Tibial artery (tissue), 4 donors: Measurements from ENCODE around the gene UBE4B.
"Not testable (repeated sequence)": the region's sequence is repeated elsewhere in the genome, so short reads cannot be mapped to it uniquely, and the experiment has no call there.

Experiments used
- DNase-seq, 2 donors: peaks; one replicate each; pipeline ENCODE4 v3.0.0-alpha.2; 2019
- H3K27ac ChIP-seq, 2 donors: fragments of 200-600 bp; sonication (generic) in 1 of 2; 1 replicate in 1 of 2; 2 replicates in 1 of 2; pipeline ENCODE4 v1.5.1; 2018 to 2019; ENCODE audit warnings: mild to moderate bottlenecking in 1 of 2
- H3K27me3 ChIP-seq, 2 donors: fragments of 200-600 bp; sonication (generic) in 1 of 2; one replicate each; pipeline versions ENCODE4 v1.5.1 to v1.6.0; 2016 to 2019
- H3K36me3 ChIP-seq, 3 donors: fragments of 200-600 bp; sonication (generic) in 2 of 3; one replicate each; pipeline ENCODE4 v1.5.1; 2016 to 2019; ENCODE audit warnings: mild to moderate bottlenecking in 2 of 3
- H3K4me1 ChIP-seq, 4 donors: fragments of 200-600 bp; sonication (generic) in 2 of 4; 1 replicate in 3 of 4; 2 replicates in 1 of 4; pipeline ENCODE4 v1.5.1; 2016 to 2019
- H3K4me3 ChIP-seq, 2 donors: fragments of 200-600 bp; sonication (generic) in 1 of 2; 1 replicate in 1 of 2; 2 replicates in 1 of 2; pipeline ENCODE4 v1.5.1; 2018 to 2019; ENCODE audit warnings: mild to moderate bottlenecking in 2 of 2
- H3K9me3 ChIP-seq, 3 donors: fragments of 200-600 bp; sonication (generic) in 1 of 3; one replicate each; pipeline ENCODE4 v1.5.1; 2016 to 2019
- intact Hi-C: fragments of 100-400 bp; cut with DNase I; formaldehyde crosslinking; loops from one replicate; pipeline ENCODE4 v1.15.0; 2023; ENCODE audit warnings: low total_unique reads
- TF ChIP-seq, protein P1 (sequence below), 2 experiments: fragments of 200-600 bp in 1 of 2; fragments of 450-650 bp in 1 of 2; IDR thresholded peaks; one replicate each; pipeline ENCODE4 v1.5.1; 2017 to 2019; ENCODE audit warnings: antibody characterized with exemption in 2 of 2, mild to moderate bottlenecking in 1 of 2, moderate library complexity in 1 of 2

UBE4B gene

DNA sequence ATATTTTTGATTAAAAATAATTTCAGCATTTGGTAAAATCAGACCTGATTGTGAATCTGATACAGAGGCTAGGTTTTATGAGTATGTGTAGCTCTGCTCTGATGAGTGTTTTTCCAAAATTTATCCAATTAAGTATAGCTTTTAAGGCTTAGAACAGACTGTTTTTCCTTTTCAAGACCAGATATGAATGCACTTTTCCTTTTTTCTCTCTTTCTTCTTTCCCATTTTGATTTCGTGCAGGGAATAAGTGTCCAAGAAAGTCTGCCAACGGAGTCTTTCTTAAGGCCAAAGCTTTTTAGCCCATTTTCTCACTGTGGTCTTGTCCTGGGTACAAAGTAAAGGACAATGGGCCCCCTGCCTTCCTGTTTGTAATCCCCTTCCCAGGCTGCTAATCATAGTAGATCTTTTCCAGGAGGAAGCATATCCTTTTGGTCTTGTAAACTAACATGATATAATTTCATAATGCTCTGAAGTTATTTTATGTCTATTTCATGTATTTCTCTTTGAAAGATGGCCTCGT lies 180.5 kb downstream of the UBE4B start:
- no peak for DNase-seq
- TF ChIP-seq, protein P1, sequence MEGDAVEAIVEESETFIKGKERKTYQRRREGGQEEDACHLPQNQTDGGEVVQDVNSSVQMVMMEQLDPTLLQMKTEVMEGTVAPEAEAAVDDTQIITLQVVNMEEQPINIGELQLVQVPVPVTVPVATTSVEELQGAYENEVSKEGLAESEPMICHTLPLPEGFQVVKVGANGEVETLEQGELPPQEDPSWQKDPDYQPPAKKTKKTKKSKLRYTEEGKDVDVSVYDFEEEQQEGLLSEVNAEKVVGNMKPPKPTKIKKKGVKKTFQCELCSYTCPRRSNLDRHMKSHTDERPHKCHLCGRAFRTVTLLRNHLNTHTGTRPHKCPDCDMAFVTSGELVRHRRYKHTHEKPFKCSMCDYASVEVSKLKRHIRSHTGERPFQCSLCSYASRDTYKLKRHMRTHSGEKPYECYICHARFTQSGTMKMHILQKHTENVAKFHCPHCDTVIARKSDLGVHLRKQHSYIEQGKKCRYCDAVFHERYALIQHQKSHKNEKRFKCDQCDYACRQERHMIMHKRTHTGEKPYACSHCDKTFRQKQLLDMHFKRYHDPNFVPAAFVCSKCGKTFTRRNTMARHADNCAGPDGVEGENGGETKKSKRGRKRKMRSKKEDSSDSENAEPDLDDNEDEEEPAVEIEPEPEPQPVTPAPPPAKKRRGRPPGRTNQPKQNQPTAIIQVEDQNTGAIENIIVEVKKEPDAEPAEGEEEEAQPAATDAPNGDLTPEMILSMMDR (IDR thresholded peaks at IDR 0.05): no peak
- Histone ChIP-seq H3K4me1 (peaks cover 0 to 63% (median 38%) of the 10 kb centered on the region in 4 donors), H3K36me3 (no peaks in the 10 kb centered on the region), H3K4me3 (no peak overlapping the region), H3K27me3 (no peaks in the 10 kb centered on the region), H3K9me3 (no peaks in the 10 kb centered on the region), H3K27ac (peak overlapping the region; percentile 24 to 99)
- intact Hi-C loops: loop anchor here (10.0 kb wide), 1 partner anchor 72 kb away; no protein-coding TSS in a partner anchor

DNA sequence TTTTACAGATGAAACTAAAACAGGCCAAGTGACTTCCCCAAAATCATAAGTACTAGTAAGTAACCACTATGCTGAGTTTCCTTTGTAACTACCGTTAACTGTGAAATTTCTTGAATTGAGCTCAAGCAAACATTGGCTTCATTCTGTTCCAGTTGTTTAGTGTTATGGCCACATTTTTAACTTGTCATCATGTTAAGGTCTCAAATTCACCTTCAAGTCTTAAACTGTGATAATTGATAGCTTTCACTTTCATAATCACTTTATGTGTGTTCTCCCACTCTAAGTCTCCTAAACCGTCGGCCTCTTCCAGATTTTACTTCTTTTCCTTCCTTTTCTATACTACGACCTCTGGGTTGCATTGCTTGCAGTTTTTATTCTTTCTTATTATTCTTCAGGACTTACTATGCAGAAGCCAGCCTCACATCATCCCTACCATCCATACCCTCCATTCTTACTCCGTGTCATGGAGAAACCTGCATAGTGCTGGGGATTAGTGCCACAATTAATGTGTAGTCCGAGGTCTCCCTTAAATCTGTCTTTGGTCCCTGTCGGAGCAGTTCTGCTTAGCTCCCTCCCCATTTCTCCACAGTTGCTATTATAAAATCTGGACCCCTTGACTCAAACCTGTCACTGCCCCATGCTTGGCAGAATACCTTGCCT lies 183.5 kb downstream of the UBE4B start:
- H3K27ac ChIP-seq: peak overlapping the region in 1 of 2 donors; percentile 34
- H3K36me3 ChIP-seq: no peaks in the 10 kb centered on the region
- TF ChIP-seq, protein P1 (IDR thresholded peaks at IDR 0.05): no peak
- H3K27me3 ChIP-seq: no peaks in the 10 kb centered on the region
- DNase-seq: no peak
- peaks cover 0 to 86% (median 44%) of the 10 kb centered on the region in 4 donors for H3K4me1 ChIP-seq
- no peak overlapping the region for H3K4me3 ChIP-seq
- intact Hi-C loops: loop anchor here (10.0 kb wide), 1 partner anchor 69 kb away; no protein-coding TSS in a partner anchor
- no peaks in the 10 kb centered on the region for H3K9me3 ChIP-seq

DNA sequence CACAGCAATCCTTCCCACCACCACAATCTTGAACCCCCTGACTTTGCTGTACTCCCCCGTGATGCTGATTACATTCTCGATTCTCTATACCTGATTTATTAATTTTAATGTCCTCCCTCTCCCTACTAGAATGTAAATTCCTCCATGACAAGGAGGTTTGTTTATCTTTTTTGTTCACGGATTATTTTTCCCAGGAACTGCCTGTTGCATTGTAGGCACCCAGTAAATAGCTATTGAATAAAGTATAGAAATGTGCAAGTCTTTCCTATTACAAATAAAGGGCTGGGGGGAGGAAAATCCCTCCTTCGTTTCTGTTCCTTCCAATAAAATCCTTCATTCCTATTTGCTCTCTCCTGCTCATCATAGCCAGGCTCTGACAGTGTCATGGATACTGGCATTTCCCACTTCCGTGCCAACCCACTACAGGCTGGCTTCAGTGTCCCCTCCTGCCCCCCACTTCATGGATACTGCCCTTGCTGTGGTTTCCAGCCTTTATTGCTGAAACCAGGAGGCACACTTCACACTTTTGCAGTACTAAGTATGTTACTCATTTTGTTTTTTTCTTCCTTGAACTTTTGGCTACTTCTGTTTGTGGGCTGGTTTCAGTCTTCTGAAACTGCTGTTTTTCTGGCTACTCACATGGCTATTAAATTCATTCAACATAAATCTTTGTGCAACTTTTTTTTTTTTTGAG lies 185.1 kb downstream of the UBE4B start:
- Histone ChIP-seq H3K4me1 (peaks cover 0 to 86% (median 36%) of the 10 kb centered on the region in 4 donors), H3K9me3 (no peaks in the 10 kb centered on the region), H3K27me3 (no peaks in the 10 kb centered on the region), H3K27ac (peak overlapping the region; percentile 27 to 42), H3K36me3 (no peaks in the 10 kb centered on the region), H3K4me3 (no peak overlapping the region)
- DNase-seq: peak in 1 of 2 donors; percentile 9
- intact Hi-C loops: loop anchor here (10.0 kb wide), 1 partner anchor 67 kb away; no protein-coding TSS in a partner anchor
- TF ChIP-seq, protein P1 (IDR thresholded peaks at IDR 0.05): no peak

DNA sequence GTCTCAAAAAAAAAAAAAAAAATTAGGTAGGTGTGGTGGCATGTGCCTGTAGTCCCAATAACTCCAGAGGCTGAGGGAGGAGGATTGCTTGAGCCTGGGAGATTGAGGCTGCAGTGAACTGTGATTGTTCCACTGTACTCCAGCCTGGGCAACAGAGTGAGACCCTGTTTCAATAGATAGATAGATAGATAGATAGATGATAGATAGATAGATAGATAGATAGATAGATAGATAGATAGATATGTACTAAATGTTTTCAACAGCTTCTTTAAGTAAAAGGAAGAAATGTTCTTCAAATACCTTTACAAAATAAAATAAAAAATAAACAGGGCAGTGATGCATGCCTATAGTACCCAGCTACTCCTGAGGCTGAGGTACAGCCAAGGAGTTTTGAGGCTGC lies 187.4 kb downstream of the UBE4B start:
- Histone ChIP-seq H3K4me3 (no peak overlapping the region), H3K36me3 (no peaks in the 10 kb centered on the region), H3K27me3 (no peaks in the 10 kb centered on the region), H3K4me1 (peaks cover 0 to 86% (median 31%) of the 10 kb centered on the region in 4 donors), H3K9me3 (no peaks in the 10 kb centered on the region), H3K27ac (no peak overlapping the region)
- TF ChIP-seq, protein P1 (IDR thresholded peaks at IDR 0.05): no peak
- DNase-seq: no peak
- intact Hi-C loops: no loop called here

DNA sequence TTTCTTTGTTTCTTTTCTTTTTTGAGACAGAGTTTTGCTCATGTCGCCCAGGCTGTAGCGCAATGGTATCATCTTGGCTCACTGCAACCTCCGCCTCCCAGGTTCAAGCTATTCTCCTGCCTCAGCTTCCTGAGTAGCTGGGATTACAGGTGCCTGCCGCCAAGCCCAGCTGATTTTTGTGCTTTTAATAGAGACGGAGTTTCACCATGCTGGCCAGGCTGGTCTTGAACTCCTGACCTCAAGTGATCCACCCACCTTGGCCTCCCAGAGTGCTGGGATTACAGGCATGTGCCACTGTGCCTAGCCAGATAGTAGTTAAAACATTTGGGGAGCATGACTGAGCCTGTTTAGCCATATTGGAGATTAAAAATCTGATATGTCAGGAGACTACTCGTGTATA lies 187.9 kb downstream of the UBE4B start:
- peak in 1 of 2 donors; percentile 16 for DNase-seq
- H3K36me3 ChIP-seq, H3K27me3 ChIP-seq, H3K27ac ChIP-seq, H3K9me3 ChIP-seq, intact Hi-C loops, H3K4me3 ChIP-seq: not testable (repeated sequence)
- H3K4me1 ChIP-seq: peaks cover 0 to 86% (median 32%) of the 10 kb centered on the region in 4 donors

DNA sequence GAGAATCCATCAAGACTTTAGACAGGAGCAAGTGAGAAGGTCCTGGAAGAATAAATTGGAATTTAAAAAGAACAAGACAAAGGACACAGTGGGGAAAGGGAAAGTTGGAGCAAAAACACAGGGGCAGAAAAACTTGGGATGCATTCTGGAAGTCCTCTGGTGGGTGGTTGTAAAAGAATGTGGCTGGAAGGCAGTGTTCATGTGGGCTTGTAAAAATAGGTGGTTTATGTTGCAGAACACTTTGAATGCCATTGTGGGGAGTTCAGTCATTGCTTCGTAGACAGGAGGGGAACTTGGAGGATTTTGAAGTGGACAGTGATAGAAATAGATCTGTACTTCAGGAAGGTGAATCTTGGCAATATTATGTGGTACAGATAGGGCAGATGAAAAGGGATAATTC lies 192.8 kb downstream of the UBE4B start:
- DNase-seq: no peak
- Histone ChIP-seq H3K9me3 (no peaks in the 10 kb centered on the region), H3K27me3 (no peaks in the 10 kb centered on the region), H3K4me1 (peaks cover 0 to 67% (median 15%) of the 10 kb centered on the region in 4 donors), H3K4me3 (no peak overlapping the region), H3K27ac (no peak overlapping the region), H3K36me3 (no peaks in the 10 kb centered on the region)
- intact Hi-C loops: no loop called here
- TF ChIP-seq, protein P1 (IDR thresholded peaks at IDR 0.05): no peak
